Trophoblast cell (in vitro differentiated cells and primary cell): ENCODE measurements around the gene FHOD3.

ENCODE experiments used
- DNase-seq, 2 donors: peaks; one replicate each; pipeline ENCODE4 v3.0.0-alpha.2; 2016
- H2AFZ ChIP-seq: 2 replicates; pipeline ENCODE4 v1.6.1; 2013; ENCODE audit warnings: low read length, moderate library complexity, mild to moderate bottlenecking; ENCODE audit not compliant: insufficient read depth, poor library complexity
- H2AK5ac ChIP-seq: 2 replicates; pipeline ENCODE4 v1.6.1; 2013; ENCODE audit warnings: mild to moderate bottlenecking, low read length
- H2BK120ac ChIP-seq: 2 replicates; pipeline ENCODE4 v1.6.1; 2013; ENCODE audit warnings: low read length, mild to moderate bottlenecking, moderate library complexity; ENCODE audit not compliant: insufficient read depth, poor library complexity
- H2BK12ac ChIP-seq: 2 replicates; pipeline ENCODE4 v1.6.1; 2013; ENCODE audit warnings: mild to moderate bottlenecking, low read length, moderate library complexity
- H2BK5ac ChIP-seq: 2 replicates; pipeline ENCODE4 v1.6.1; 2013; ENCODE audit warnings: low read length, low read depth, moderate library complexity, mild to moderate bottlenecking; ENCODE audit not compliant: poor library complexity
- H3K14ac ChIP-seq: 2 replicates; pipeline ENCODE4 v1.6.1; 2013; ENCODE audit warnings: mild to moderate bottlenecking, low read length
- H3K18ac ChIP-seq: 2 replicates; pipeline ENCODE4 v1.6.1; 2013; ENCODE audit warnings: mild to moderate bottlenecking, low read length
- H3K23ac ChIP-seq: 2 replicates; pipeline ENCODE4 v1.6.1; 2013; ENCODE audit warnings: low read length
- H3K27ac ChIP-seq: 2 replicates; pipeline ENCODE4 v1.5.1; 2013; ENCODE audit warnings: low read depth, mild to moderate bottlenecking, inconsistent platforms, low read length, moderate library complexity
- H3K27me3 ChIP-seq: 2 replicates; pipeline ENCODE4 v1.6.1; 2013; ENCODE audit warnings: inconsistent platforms, mild to moderate bottlenecking, low read length, moderate library complexity; ENCODE audit not compliant: insufficient read depth
- H3K36me3 ChIP-seq, 2 experiments: 1 replicate in 1 of 2; 2 replicates in 1 of 2; pipeline ENCODE4 v1.6.1; 2013; ENCODE audit warnings: low read length in 2 of 2, mild to moderate bottlenecking in 2 of 2, moderate library complexity in 1 of 2; ENCODE audit not compliant: insufficient read depth in 2 of 2, control insufficient read depth in 1 of 2
- H3K4ac ChIP-seq: 2 replicates; pipeline ENCODE4 v1.6.1; 2013; ENCODE audit warnings: low read depth, mild to moderate bottlenecking, low read length, moderate library complexity
- H3K4me1 ChIP-seq, 2 experiments: 1 replicate in 1 of 2; 2 replicates in 1 of 2; pipeline ENCODE4 v1.6.1; 2013; ENCODE audit warnings: low read length in 2 of 2, mild to moderate bottlenecking in 2 of 2, moderate library complexity in 1 of 2; ENCODE audit not compliant: insufficient read depth in 2 of 2, control insufficient read depth in 1 of 2
- H3K4me2 ChIP-seq: 2 replicates; pipeline ENCODE4 v1.6.1; 2013; ENCODE audit warnings: inconsistent platforms, mild to moderate bottlenecking, low read length, moderate library complexity
- H3K4me3 ChIP-seq: 2 replicates; pipeline ENCODE4 v1.5.1; 2013; ENCODE audit warnings: mild to moderate bottlenecking, low read depth, low read length, inconsistent platforms
- H3K79me1 ChIP-seq: one replicate; pipeline ENCODE4 v1.6.1; 2013; ENCODE audit warnings: low read length
- H3K79me2 ChIP-seq: 2 replicates; pipeline ENCODE4 v1.6.1; 2013; ENCODE audit warnings: low read length, mild to moderate bottlenecking; ENCODE audit not compliant: control insufficient read depth, insufficient read depth, poor library complexity
- H3K9ac ChIP-seq: 2 replicates; pipeline ENCODE4 v1.6.1; 2013; ENCODE audit warnings: mild to moderate bottlenecking, low read length
- H3K9me3 ChIP-seq: 2 replicates; pipeline ENCODE4 v1.6.1; 2013; ENCODE audit warnings: low read depth, mild to moderate bottlenecking, control low read depth, inconsistent platforms, low read length; ENCODE audit not compliant: insufficient read depth
- H4K12ac ChIP-seq: 2 replicates; pipeline ENCODE4 v1.6.1; 2013; ENCODE audit warnings: low read depth, mild to moderate bottlenecking, low read length, moderate library complexity
- H4K8ac ChIP-seq: 2 replicates; pipeline ENCODE4 v1.6.1; 2013; ENCODE audit warnings: low read depth, mild to moderate bottlenecking, low read length, moderate library complexity
- H4K91ac ChIP-seq: one replicate; pipeline ENCODE4 v1.6.1; 2013; ENCODE audit warnings: low read depth, mild to moderate bottlenecking, low read length, moderate library complexity
- WGBS: extraction: QIAGEN DNeasy Blood & Tissue Kit; methylation state at CpG from one replicate; pipeline ENCODE4 v1.1.7; 2013; ENCODE audit warnings: missing lambda C conversion rate; ENCODE audit not compliant: insufficient read length, insufficient coverage; ENCODE audit errors: extremely low coverage; 5-methylcytosine and 5-hydroxymethylcytosine counted together

FHOD3 gene

GRCh38 chr18:36302676-36303075 lies 5.2 kb downstream of the FHOD3 start:
- H3K79me1 ChIP-seq, result peaks cover 4% of the 10 kb centered on the region
- peak in 1 of 2 donors; percentile 55 for DNase-seq
- H3K27me3 ChIP-seq, result no peaks in the 10 kb centered on the region
- H3K4ac ChIP-seq, result no peak overlapping the region
- no peak overlapping the region for H2BK5ac ChIP-seq
- H2AFZ ChIP-seq, result no peak overlapping the region
- peaks cover 8% of the 10 kb centered on the region for H3K79me2 ChIP-seq
- no peak overlapping the region for H2BK12ac ChIP-seq
- peaks cover 0 to 1% of the 10 kb centered on the region in 2 experiments for H3K36me3 ChIP-seq
- no peaks in the 10 kb centered on the region for H3K9me3 ChIP-seq
- H4K91ac ChIP-seq, result no peak overlapping the region
- H2BK120ac ChIP-seq, result no peak overlapping the region
- no peak overlapping the region for H3K23ac ChIP-seq
- no peak overlapping the region for H3K4me2 ChIP-seq
- H3K27ac ChIP-seq, result no peak overlapping the region
- H4K12ac ChIP-seq, result no peak overlapping the region
- H2AK5ac ChIP-seq, result no peak overlapping the region
- WGBS, result no CpG with 5 or more reads among the region's 2 CpGs
- no peak overlapping the region for H3K14ac ChIP-seq
- H3K9ac ChIP-seq, result no peak overlapping the region
- peaks cover 24 to 30% of the 10 kb centered on the region in 2 experiments for H3K4me1 ChIP-seq
- H3K4me3 ChIP-seq, result no peak overlapping the region
- H3K18ac ChIP-seq, result no peak overlapping the region
- H4K8ac ChIP-seq, result no peak overlapping the region

GRCh38 chr18:36303211-36303844 lies 5.8 kb downstream of the FHOD3 start:
- Histone ChIP-seq H2BK12ac (no peak overlapping the region), H3K36me3 (peaks cover 0 to 1% of the 10 kb centered on the region in 2 experiments), H3K79me1 (no peaks in the 10 kb centered on the region), H3K9me3 (no peaks in the 10 kb centered on the region), H3K27ac (no peak overlapping the region), H3K14ac (no peak overlapping the region), H3K9ac (no peak overlapping the region), H3K79me2 (peaks cover 4% of the 10 kb centered on the region), H3K4ac (peak overlapping the region; percentile 18), H2BK5ac (no peak overlapping the region), H3K4me2 (no peak overlapping the region), H2AFZ (no peak overlapping the region), H3K27me3 (no peaks in the 10 kb centered on the region), H2BK120ac (no peak overlapping the region), H2AK5ac (no peak overlapping the region), H4K12ac (no peak overlapping the region), H3K4me3 (no peak overlapping the region), H3K23ac (no peak overlapping the region), H4K8ac (no peak overlapping the region), H3K18ac (no peak overlapping the region), H3K4me1 (peaks cover 24 to 30% of the 10 kb centered on the region in 2 experiments), H4K91ac (no peak overlapping the region)
- WGBS, result no CpG with 5 or more reads among the region's 6 CpGs
- DNase-seq, result no peak

- Histone ChIP-seq H4K12ac (no peak overlapping the region), H4K91ac (no peak overlapping the region), H3K18ac (no peak overlapping the region), H2BK12ac (no peak overlapping the region), H3K4me3 (no peak overlapping the region), H3K14ac (no peak overlapping the region), H3K79me2 (peaks cover 3% of the 10 kb centered on the region), H2AK5ac (no peak overlapping the region), H3K79me1 (peaks cover 5% of the 10 kb centered on the region), H3K9me3 (no peaks in the 10 kb centered on the region), H2BK120ac (no peak overlapping the region), H3K4me1 (peaks cover 32 to 39% of the 10 kb centered on the region in 2 experiments), H4K8ac (no peak overlapping the region), H3K27me3 (no peaks in the 10 kb centered on the region), H3K23ac (no peak overlapping the region), H2AFZ (no peak overlapping the region), H3K36me3 (peaks cover 0 to 1% of the 10 kb centered on the region in 2 experiments), H3K4ac (no peak overlapping the region), H3K9ac (no peak overlapping the region), H2BK5ac (no peak overlapping the region), H3K4me2 (no peak overlapping the region), H3K27ac (no peak overlapping the region)
- WGBS, result no CpG with 5 or more reads among the region's 3 CpGs
- no peak for DNase-seq
These were observed 7.2 kb downstream of the FHOD3 start for GRCh38 chr18:36304723-36305122.

- Histone ChIP-seq H3K4me3 (no peak overlapping the region), H4K91ac (no peak overlapping the region), H2AFZ (no peak overlapping the region), H2BK120ac (no peak overlapping the region), H3K27ac (no peak overlapping the region), H3K27me3 (no peaks in the 10 kb centered on the region), H3K79me1 (peaks cover 7% of the 10 kb centered on the region), H2AK5ac (no peak overlapping the region), H3K4me2 (no peak overlapping the region), H2BK12ac (no peak overlapping the region), H4K8ac (no peak overlapping the region), H2BK5ac (no peak overlapping the region), H3K18ac (no peak overlapping the region), H3K9me3 (no peaks in the 10 kb centered on the region), H3K79me2 (peaks cover 3% of the 10 kb centered on the region), H3K9ac (no peak overlapping the region), H3K36me3 (peaks cover 0 to 1% of the 10 kb centered on the region in 2 experiments), H4K12ac (no peak overlapping the region), H3K4ac (no peak overlapping the region), H3K4me1 (peaks cover 31 to 42% of the 10 kb centered on the region in 2 experiments), H3K23ac (no peak overlapping the region), H3K14ac (no peak overlapping the region)
- no CpG with 5 or more reads among the region's 2 CpGs for WGBS
- no peak for DNase-seq
These were observed 7.9 kb downstream of the FHOD3 start for GRCh38 chr18:36305375-36305774.
